Vagina (tissue), 2 donors: ENCODE results near the gene N4BP2. TPM values are rescaled to one million over a fixed set of nuclear protein-coding genes. Genes with fewer than 3 reads are reported as not detected.

Source experiments
- DNase-seq, 2 donors: peaks; one replicate each; pipeline ENCODE4 v3.0.0-alpha.2; 2017; ENCODE audit errors: extremely low spot score in 2 of 2
- H3K27ac ChIP-seq: fragments of 200-600 bp; sonication (generic); one replicate; pipeline ENCODE4 v1.5.1; 2019
- H3K27me3 ChIP-seq: fragments of 200-600 bp; sonication (generic); one replicate; pipeline ENCODE4 v1.5.1; 2019
- H3K36me3 ChIP-seq, 2 donors: fragments of 200-600 bp; sonication (generic); one replicate each; pipeline ENCODE4 v1.5.1; 2017 to 2019
- H3K4me1 ChIP-seq: fragments of 200-600 bp; sonication (generic); one replicate; pipeline ENCODE4 v1.5.1; 2019
- H3K4me3 ChIP-seq, 2 donors: fragments of 200-600 bp; sonication (generic); 1 replicate in 1 of 2; 2 replicates in 1 of 2; pipeline ENCODE4 v1.5.1; 2016 to 2019
- H3K9me3 ChIP-seq: fragments of 200-600 bp; sonication (generic); one replicate; pipeline ENCODE4 v1.5.1; 2019
- CTCF ChIP-seq, 3 experiments: fragments of 450-650 bp in 2 of 3; fragments of 200-600 bp in 1 of 3; sonication (generic) in 1 of 3; IDR thresholded peaks; one replicate each; pipeline ENCODE4 v1.5.1; 2017 to 2019; ENCODE audit warnings: antibody characterized with exemption in 3 of 3, mild to moderate bottlenecking in 2 of 3, moderate library complexity in 2 of 3
- POLR2A ChIP-seq, 2 donors: fragments of 450-650 bp; IDR thresholded peaks; one replicate each; pipeline ENCODE4 v1.6.1; 2017; ENCODE audit warnings: antibody characterized with exemption in 2 of 2, mild to moderate bottlenecking in 2 of 2, moderate library complexity in 2 of 2
- POLR2AphosphoS5 ChIP-seq, 2 donors: sonication (generic); formaldehyde crosslinking; IDR thresholded peaks; one replicate each; pipeline ENCODE4 v1.9.0; 2017; ENCODE audit warnings: antibody characterized with exemption in 2 of 2, mild to moderate bottlenecking in 2 of 2, low read depth in 1 of 2; ENCODE audit not compliant: insufficient read depth in 1 of 2
- intact Hi-C: fragments of 100-400 bp; cut with DNase I; formaldehyde crosslinking; loops from one replicate; pipeline ENCODE4 v1.15.1; 2023
- total RNA-seq: library from RNA; depleted of rRNA; stranded (reverse); fragments of >200 nt; gene quantifications from one replicate; pipeline ENCODE4 v1.2.3, GENCODE V29; 2016

Gene N4BP2
- total RNA-seq, 1 donor from 2014 or later, result 7.4 TPM

GRCh38 chr4:40182954-40183353 lies 126.3 kb downstream of the N4BP2 start:
- Histone ChIP-seq H3K4me1 (no peaks in the 10 kb centered on the region), H3K9me3 (no peaks in the 10 kb centered on the region), H3K36me3 (no peaks in the 10 kb centered on the region), H3K27ac (no peak overlapping the region), H3K27me3 (no peaks in the 10 kb centered on the region), H3K4me3 (no peak overlapping the region)
- intact Hi-C loops, result no loop called here
- no peak for DNase-seq
- no peak for TF ChIP-seq POLR2AphosphoS5 (IDR thresholded peaks at IDR 0.05; ENCODE audit: insufficient read depth in 1 of 2, low read depth in 1 of 2)
- no peak for TF ChIP-seq POLR2A (IDR thresholded peaks at IDR 0.05)
- no peak for TF ChIP-seq CTCF (IDR thresholded peaks at IDR 0.05)

DNA sequence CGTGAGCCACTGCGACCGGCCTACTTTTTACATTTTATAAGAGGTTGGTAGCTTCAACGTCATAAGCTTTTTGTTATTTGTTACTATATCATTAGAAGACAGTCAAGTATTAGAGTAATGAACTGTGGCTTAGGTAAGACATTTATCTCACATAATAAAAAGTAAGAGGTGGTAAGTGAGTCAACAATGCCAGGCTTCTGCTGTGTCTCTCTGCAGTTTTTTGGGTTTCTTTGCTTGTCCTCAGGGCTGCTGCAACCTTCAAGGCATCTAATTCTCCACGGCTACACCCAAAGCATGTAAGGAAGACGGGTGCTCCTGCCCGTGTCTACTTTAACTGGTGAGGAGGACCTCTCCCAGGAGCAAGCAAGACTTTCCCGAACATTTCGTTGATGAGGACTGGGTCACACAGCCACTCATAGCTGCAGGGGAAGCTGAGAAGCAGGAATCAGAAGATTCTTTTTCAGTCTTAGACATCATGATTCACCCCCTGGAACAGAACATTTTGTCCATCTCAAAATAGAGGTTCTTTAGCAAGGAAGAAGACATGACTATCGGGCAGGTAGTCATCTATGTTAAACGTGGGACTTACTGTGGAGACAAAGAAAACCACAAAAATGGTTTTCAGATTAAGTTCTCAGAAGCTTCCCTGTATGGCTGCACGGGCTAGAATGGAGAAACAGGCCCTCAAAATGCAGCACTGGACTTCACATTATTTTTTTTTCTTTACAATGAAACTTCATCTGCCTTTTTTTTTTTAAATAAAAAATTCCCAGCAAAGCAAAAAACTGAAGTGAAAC lies 127.2 kb downstream of the N4BP2 start:
- Histone ChIP-seq H3K27me3 (no peaks in the 10 kb centered on the region), H3K36me3 (no peaks in the 10 kb centered on the region), H3K27ac (no peak overlapping the region), H3K9me3 (no peaks in the 10 kb centered on the region), H3K4me3 (no peak overlapping the region), H3K4me1 (no peaks in the 10 kb centered on the region)
- no peak for DNase-seq
- no peak for TF ChIP-seq CTCF (IDR thresholded peaks at IDR 0.05)
- TF ChIP-seq POLR2AphosphoS5 (IDR thresholded peaks at IDR 0.05; ENCODE audit: insufficient read depth in 1 of 2, low read depth in 1 of 2), result no peak
- TF ChIP-seq POLR2A (IDR thresholded peaks at IDR 0.05), result no peak
- intact Hi-C loops, result no loop called here

- Histone ChIP-seq H3K4me3 (no peak overlapping the region), H3K36me3 (no peaks in the 10 kb centered on the region), H3K4me1 (no peaks in the 10 kb centered on the region), H3K27me3 (no peaks in the 10 kb centered on the region), H3K9me3 (no peaks in the 10 kb centered on the region), H3K27ac (no peak overlapping the region)
- TF ChIP-seq POLR2A (IDR thresholded peaks at IDR 0.05) (no peak), CTCF (IDR thresholded peaks at IDR 0.05) (no peak), POLR2AphosphoS5 (IDR thresholded peaks at IDR 0.05; ENCODE audit: insufficient read depth in 1 of 2, low read depth in 1 of 2) (no peak)
- DNase-seq, result no peak
- intact Hi-C loops, result no loop called here
Observed at GRCh38 chr4:40185830-40186664, 129.4 kb downstream of the N4BP2 start.

- Histone ChIP-seq H3K9me3 (no peaks in the 10 kb centered on the region), H3K27me3 (no peaks in the 10 kb centered on the region), H3K36me3 (no peaks in the 10 kb centered on the region), H3K4me1 (no peaks in the 10 kb centered on the region), H3K4me3 (no peak overlapping the region), H3K27ac (no peak overlapping the region)
- TF ChIP-seq POLR2AphosphoS5 (IDR thresholded peaks at IDR 0.05; ENCODE audit: insufficient read depth in 1 of 2, low read depth in 1 of 2) (no peak), CTCF (IDR thresholded peaks at IDR 0.05) (no peak), POLR2A (IDR thresholded peaks at IDR 0.05) (no peak)
- intact Hi-C loops, result no loop called here
- no peak for DNase-seq
Observed at GRCh38 chr4:40186665-40187014, 130.0 kb downstream of the N4BP2 start.
